IPS-15b (cell line): ENCODE data around the gene DDAH2.

Experiments used
- H3K27me3 ChIP-seq: one replicate; pipeline ENCODE4 v1.6.1; 2013; ENCODE audit warnings: low read length; ENCODE audit not compliant: control insufficient read depth, insufficient read depth
- H3K36me3 ChIP-seq: one replicate; pipeline ENCODE4 v1.6.1; 2013; ENCODE audit warnings: low read length; ENCODE audit not compliant: control insufficient read depth, insufficient read depth
- H3K4me1 ChIP-seq: one replicate; pipeline ENCODE4 v1.6.1; 2013; ENCODE audit warnings: mild to moderate bottlenecking, low read length; ENCODE audit not compliant: control insufficient read depth, insufficient read depth
- H3K4me3 ChIP-seq: one replicate; pipeline ENCODE4 v1.5.1; 2013; ENCODE audit warnings: low read depth, low read length
- H3K9ac ChIP-seq: one replicate; pipeline ENCODE4 v1.6.1; 2013; ENCODE audit warnings: low read depth, mild to moderate bottlenecking, low read length
- H3K9me3 ChIP-seq: one replicate; pipeline ENCODE4 v1.6.1; 2013; ENCODE audit warnings: mild to moderate bottlenecking, low read length; ENCODE audit not compliant: control insufficient read depth, insufficient read depth

The DDAH2 gene

DNA sequence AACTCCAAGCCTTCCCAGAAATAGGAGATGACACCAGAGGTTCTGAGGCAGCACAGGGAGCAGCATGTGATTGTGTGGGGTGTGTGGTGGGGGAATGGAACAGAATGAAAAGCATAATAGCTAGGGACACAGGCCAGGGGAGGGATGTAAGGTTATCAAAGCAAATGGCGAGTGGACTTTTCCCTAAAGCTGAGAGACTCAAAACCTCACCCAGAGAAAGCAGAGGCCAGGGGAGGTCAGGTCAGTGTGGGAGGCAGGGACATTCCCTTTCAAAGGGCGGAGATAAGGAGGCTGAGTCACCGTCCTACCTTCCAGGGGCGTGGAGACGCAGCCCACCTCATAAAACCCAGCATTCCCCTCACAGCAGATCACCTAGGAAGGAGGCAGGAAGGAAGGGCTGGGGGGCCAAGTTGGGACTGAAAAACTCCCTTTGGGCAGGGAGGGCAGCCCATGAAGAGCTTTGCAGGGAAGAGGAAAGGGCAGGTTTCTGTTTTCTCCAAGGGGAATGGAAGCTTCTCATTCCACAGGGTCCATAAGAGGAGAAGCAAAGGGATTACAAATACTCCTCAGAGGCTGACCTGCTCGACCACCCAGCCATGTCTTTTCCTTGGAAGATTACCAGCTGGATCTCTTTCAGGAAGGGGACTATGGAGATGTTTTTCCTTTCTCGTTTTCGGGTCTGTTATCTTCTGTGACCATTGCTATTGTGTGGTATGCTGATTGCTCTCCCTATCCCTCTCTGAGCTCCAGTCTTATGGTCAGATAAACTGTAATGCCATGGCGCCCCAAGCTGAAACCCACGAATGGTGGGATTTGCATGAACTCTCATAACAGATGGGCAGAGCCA lies 38.6 kb downstream of the DDAH2 start:
- H3K27me3 ChIP-seq, result no peaks in the 10 kb centered on the region
- peaks cover 2% of the 10 kb centered on the region for H3K4me1 ChIP-seq
- H3K9ac ChIP-seq, result no peak overlapping the region
- H3K4me3 ChIP-seq, result no peak overlapping the region
- H3K36me3 ChIP-seq, result peaks cover 32% of the 10 kb centered on the region
- H3K9me3 ChIP-seq, result no peaks in the 10 kb centered on the region

DNA sequence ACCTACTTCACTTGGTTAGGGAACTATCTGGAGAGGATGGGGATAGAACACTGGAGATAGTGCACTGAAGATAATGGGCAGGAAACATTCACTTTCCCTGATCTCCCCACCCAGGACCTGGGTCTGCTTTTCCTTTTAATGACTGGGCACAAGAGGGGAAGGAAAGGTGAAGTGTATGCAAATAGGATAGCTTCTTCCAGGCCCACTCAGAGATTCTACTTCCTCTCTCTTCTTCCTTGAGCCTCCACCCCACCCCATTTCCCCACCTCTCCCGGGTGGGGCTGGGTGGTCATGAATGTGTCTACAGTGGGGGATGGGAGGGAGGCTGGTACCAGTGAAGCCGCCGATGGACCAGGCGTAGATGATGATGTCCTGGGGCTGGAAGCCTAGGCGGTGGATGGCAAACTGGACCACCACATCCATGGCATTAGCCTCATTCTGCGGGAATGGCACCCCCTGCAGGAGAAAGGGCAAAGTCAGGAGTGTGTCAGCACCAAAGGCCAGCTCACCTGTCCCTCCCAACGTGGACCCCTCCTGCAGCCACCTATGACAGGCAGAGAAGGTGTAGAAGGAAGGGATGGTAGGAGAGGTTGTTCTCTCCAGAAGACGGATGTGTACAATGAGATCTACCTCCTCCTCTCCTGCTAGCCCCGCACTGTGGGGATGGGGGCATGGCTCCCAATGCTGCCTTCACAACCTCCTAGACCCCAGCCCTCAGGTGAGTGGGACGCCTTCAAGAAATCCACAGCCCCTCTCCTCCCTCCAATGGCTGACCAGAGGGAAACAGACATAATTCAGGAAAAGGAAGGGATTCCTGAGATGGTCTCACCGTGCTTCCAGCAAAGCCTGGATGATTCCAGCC lies 39.6 kb downstream of the DDAH2 start:
- H3K4me3 ChIP-seq, result no peak overlapping the region
- H3K9ac ChIP-seq, result no peak overlapping the region
- H3K36me3 ChIP-seq, result peaks cover 28% of the 10 kb centered on the region
- H3K27me3 ChIP-seq, result no peaks in the 10 kb centered on the region
- peaks cover 2% of the 10 kb centered on the region for H3K4me1 ChIP-seq
- no peaks in the 10 kb centered on the region for H3K9me3 ChIP-seq

DNA sequence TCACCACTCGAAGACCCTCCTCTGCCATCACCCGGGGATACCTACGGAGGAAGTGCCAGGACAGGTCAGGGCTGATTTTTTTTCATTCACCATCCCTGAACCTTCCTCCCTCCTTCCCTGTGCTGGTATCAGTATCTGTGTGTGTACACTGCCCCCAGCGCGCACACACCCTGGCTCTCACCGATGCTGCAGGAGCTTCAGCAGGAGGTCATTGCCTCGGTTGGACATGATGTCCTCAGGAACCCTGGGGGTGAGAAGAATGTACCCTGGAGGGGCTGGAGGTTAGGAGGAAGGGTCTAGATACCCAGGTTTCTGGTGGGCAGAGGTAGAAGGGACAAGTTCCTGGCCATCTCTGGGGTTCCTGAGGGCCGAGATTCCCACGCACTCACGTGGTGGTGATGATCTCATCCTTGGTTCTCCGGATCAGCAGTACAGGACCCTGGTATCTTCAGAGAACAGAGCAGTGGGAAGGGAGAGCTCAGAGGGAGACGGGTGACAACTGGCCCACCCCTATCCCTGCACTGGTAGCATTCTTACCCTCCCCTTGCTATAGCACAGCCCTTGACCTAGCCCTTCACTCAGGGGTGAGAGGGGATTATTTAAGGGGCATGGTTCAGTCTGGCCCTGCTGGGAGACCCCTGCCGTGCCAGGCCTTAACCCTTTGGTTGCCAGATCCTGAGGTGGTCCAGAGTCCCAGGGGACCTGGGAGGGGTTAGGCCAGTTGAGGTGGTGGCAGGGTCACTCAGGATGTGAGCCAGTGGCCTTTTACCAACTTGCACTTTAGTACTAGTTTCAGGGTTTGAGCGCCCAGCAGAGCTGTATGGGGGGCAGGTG lies 41.0 kb downstream of the DDAH2 start:
- peaks cover 28% of the 10 kb centered on the region for H3K36me3 ChIP-seq

DNA sequence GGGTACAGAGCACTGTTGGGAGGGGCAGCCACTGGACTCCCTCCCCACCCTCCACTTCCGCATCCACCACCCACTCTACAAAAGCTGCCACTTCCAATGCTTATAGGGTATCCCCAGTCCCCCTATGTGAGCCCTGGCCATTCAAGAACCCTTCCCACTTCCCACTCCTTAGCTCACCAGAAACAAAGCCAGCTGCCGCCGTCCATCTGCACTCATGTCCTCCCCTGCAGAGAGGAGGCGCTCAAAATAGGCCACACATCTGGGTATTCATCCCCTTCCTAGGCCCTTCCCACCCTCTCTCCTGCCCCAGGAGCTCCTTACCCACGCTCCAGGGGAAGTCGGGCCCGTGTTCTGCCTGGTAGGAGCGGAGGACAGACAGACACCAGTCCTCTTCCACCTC lies 41.8 kb downstream of the DDAH2 start:
- H3K4me1 ChIP-seq, result peaks cover 2% of the 10 kb centered on the region
- no peak overlapping the region for H3K4me3 ChIP-seq
- H3K9ac ChIP-seq, result no peak overlapping the region
- H3K36me3 ChIP-seq, result peaks cover 28% of the 10 kb centered on the region
- H3K9me3 ChIP-seq, result no peaks in the 10 kb centered on the region
- H3K27me3 ChIP-seq, result peaks cover under 1% of the 10 kb centered on the region

More for the DNA sequence above, 41.0 kb downstream of the DDAH2 start:
- H3K27me3 ChIP-seq, result no peaks in the 10 kb centered on the region
- H3K4me3 ChIP-seq, result no peak overlapping the region
- H3K9ac ChIP-seq, result no peak overlapping the region
- peaks cover 2% of the 10 kb centered on the region for H3K4me1 ChIP-seq
- no peaks in the 10 kb centered on the region for H3K9me3 ChIP-seq

DNA sequence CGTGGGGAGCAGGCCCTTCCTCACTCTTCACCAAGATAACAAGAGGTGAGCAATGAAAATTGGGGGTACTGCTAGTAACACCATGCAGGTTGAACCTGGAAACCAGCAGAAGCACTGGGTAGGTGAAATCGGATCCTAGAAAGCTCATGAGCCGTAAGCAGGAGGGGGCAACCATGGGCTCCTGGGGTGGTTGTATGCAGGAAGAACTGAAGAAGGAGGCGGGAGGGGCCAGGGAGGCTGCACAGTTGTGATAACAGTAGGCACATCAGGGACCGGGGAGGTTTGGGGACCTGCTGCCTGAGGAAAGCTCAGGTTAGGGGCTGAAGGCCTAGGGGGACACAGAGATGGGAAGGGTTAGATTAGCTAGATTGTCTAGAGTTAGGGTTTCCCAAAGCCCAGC lies 42.6 kb downstream of the DDAH2 start:
- Histone ChIP-seq H3K27me3 (peaks cover 7% of the 10 kb centered on the region), H3K36me3 (peaks cover 25% of the 10 kb centered on the region)

DNA sequence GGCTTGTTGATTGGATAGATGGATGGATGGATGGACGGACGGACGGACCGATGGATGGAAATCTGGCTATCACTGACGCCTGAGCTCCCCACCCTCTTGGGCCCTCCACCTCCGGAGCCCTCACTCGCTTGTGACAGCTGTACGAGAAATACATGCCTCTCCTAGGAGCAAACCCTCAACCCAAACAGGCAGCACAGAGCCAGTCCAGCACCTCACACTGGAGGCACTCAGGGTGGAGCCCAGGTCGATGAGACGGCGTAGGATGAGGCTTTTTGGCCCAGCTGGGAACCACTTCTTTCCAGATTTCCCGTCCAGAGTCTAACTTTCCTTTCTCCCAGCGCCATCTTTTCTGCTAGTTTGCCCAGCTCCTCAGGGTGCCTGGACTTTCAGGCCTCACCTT lies 45.5 kb downstream of the DDAH2 start:
- Histone ChIP-seq H3K9ac (no peak overlapping the region), H3K4me1 (peaks cover 2% of the 10 kb centered on the region), H3K36me3 (peaks cover 10% of the 10 kb centered on the region), H3K27me3 (peaks cover 10% of the 10 kb centered on the region), H3K4me3 (peak overlapping the region; percentile 53), H3K9me3 (no peaks in the 10 kb centered on the region)

More for the DNA sequence above, 42.6 kb downstream of the DDAH2 start:
- no peak overlapping the region for H3K9ac ChIP-seq
- peaks cover 2% of the 10 kb centered on the region for H3K4me1 ChIP-seq
- H3K9me3 ChIP-seq, result no peaks in the 10 kb centered on the region
- no peak overlapping the region for H3K4me3 ChIP-seq

DNA sequence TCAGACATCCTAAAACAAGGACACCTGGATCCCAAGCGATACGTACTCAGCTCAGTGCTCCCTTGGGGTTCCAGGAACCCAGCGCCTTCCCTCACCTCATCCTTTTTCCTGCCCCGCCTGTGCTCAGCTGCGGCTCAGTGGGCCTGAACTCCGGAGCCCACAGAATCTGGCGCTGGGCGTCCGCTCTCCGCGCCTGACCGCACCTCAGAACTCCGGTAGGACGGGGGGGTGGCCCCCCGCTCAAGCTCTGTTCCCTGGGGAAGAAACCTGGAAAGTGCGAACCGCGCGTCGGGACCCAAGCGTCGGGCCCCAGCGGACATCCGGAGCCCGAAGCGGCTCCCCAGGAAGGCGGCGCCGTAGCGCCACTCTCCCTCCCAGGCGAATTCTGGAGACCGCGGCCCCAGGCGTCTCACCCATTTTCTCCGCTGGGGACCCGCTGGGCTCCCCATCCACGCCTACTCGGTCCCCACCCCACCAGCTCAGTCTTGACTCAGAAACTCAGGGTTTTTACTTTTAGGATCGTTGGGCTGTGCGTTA lies 47.9 kb downstream of the DDAH2 start:
- Histone ChIP-seq H3K9ac (no peak overlapping the region), H3K36me3 (no peaks in the 10 kb centered on the region), H3K4me1 (peaks cover 2% of the 10 kb centered on the region), H3K27me3 (peaks cover 10% of the 10 kb centered on the region), H3K9me3 (no peaks in the 10 kb centered on the region), H3K4me3 (peak overlapping the region; percentile 64)

DNA sequence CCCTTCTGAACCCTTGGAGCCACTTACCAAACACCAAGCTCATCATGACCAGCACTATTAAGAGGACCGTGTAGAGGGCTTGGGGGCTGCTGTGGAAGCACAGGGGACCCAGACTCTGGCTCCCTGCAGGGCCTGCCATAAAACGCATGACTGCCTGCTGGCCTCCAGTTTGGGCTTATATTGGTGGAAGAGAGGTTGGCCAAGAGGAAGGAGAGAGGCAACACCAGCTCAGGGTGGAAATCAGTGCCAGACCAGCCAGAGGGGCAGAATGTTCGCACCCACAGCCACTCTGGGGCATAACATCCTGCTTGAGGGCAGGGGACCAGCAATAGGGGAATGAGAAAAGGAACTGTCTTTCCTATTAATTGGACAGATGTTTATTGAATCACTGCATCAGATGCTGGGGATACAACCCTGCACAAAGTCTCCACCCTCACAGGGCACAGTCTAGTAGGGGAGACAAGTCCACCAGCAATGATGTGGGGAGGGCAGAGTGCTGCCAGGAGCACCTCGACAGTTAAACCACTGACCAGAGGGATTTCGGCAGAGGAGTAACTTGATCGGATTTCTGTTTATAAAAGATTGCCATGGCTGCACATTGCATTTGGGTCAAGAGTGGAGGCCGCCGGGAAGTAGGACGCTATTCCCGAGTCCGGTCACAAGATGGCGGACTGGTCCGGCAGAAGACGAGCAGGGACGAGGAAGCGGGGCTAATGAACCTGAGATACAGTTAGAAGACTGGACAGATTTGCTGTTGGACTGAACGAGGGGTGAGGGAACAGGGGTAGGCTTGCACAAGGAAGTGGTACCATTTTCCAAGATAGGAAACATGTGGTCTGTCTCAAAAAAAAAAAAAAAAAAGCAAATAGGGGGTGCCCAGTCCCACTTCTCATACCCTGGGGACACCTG lies 48.6 kb downstream of the DDAH2 start, which contains the start of gene LY6G5C:
Gene LY6G5C (minus strand): TSS at position 842 of the 909 bp plus-strand sequence. CDS start 694 bp downstream, at position 148.
- Histone ChIP-seq H3K27me3 (peaks cover 10% of the 10 kb centered on the region), H3K4me1 (peaks cover 2% of the 10 kb centered on the region), H3K9ac (peak within 1 kb of the TSS; percentile 65), H3K4me3 (peak within 1 kb of the TSS; percentile 64), H3K9me3 (no peaks in the 10 kb centered on the region), H3K36me3 (no peaks in the 10 kb centered on the region)

DNA sequence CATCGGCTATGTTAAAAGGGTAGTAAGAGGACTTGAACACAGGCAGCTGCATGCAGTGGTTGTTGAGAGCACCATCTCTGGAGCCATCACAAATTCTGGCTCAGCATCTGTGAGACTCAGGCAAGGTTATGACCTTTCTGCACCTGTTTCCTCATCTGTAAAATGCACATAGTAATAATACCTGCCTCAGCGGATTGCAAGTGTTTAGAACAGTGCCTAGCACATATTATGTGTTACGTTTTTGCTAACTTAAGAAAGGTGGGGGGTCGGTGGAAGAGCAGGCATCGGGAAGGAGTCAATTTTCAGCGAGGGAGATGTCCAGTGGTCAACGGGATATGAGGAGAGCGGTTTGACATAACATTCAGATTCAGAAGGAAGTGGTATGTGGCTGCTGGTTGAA lies 51.1 kb downstream of the DDAH2 start:
- Histone ChIP-seq H3K9ac (no peak overlapping the region), H3K27me3 (peaks cover 10% of the 10 kb centered on the region), H3K36me3 (no peaks in the 10 kb centered on the region), H3K4me3 (no peak overlapping the region), H3K4me1 (peaks cover 2% of the 10 kb centered on the region), H3K9me3 (no peaks in the 10 kb centered on the region)
